Right atrium auricular region (tissue), 2 donors: ENCODE data around the gene TMEM123. TPM values are rescaled to one million over a fixed set of nuclear protein-coding genes. Genes with fewer than 3 reads are reported as not detected.

ENCODE experiments used
- DNase-seq: peaks from one replicate; pipeline ENCODE4 v3.0.0-alpha.2; 2019; ENCODE audit warnings: low spot score
- H3K27ac ChIP-seq, 2 donors: fragments of 200-600 bp; sonication (generic); 1 replicate in 1 of 2; 2 replicates in 1 of 2; pipeline ENCODE4 v1.5.1; 2016 to 2019
- H3K27me3 ChIP-seq, 2 donors: fragments of 200-600 bp; sonication (generic); one replicate each; pipeline versions ENCODE4 v1.5.1 to v1.6.0; 2017 to 2019
- H3K36me3 ChIP-seq: fragments of 200-600 bp; sonication (generic); one replicate; pipeline ENCODE4 v1.5.1; 2016
- H3K4me1 ChIP-seq, 2 donors: fragments of 200-600 bp; sonication (generic); one replicate each; pipeline versions ENCODE4 v1.5.1 to v1.6.0; 2017 to 2019
- H3K4me3 ChIP-seq, 2 donors: fragments of 200-600 bp; sonication (generic); 1 replicate in 1 of 2; 2 replicates in 1 of 2; pipeline ENCODE4 v1.5.1; 2017 to 2019; ENCODE audit warnings: mild to moderate bottlenecking in 1 of 2, moderate library complexity in 1 of 2
- H3K9me3 ChIP-seq, 2 donors: fragments of 200-600 bp; sonication (generic); one replicate each; pipeline ENCODE4 v1.5.1; 2019
- total RNA-seq, 2 donors: library from RNA; depleted of rRNA; stranded (reverse); fragments of >200 nt; gene quantifications; one replicate each; pipeline ENCODE4 v1.1.0, GENCODE V29; 2016
- TF ChIP-seq, protein P1 (sequence below), 2 donors: fragments of 200-600 bp; sonication (generic); IDR thresholded peaks; one replicate each; pipeline ENCODE4 v1.5.1; 2019; ENCODE audit warnings: antibody characterized with exemption in 2 of 2

TMEM123 gene
- total RNA-seq, 2 donors from 2014 or later = 72.8 to 80.7 TPM

GRCh38 chr11:102488208-102488607 is 35.6 kb upstream of the TMEM123 start:
- Histone ChIP-seq H3K4me1 (no peaks in the 10 kb centered on the region), H3K36me3 (no peaks in the 10 kb centered on the region), H3K27me3 (no peaks in the 10 kb centered on the region), H3K9me3 (no peaks in the 10 kb centered on the region), H3K27ac (no peak overlapping the region), H3K4me3 (no peak overlapping the region)
- TF ChIP-seq, protein P1, sequence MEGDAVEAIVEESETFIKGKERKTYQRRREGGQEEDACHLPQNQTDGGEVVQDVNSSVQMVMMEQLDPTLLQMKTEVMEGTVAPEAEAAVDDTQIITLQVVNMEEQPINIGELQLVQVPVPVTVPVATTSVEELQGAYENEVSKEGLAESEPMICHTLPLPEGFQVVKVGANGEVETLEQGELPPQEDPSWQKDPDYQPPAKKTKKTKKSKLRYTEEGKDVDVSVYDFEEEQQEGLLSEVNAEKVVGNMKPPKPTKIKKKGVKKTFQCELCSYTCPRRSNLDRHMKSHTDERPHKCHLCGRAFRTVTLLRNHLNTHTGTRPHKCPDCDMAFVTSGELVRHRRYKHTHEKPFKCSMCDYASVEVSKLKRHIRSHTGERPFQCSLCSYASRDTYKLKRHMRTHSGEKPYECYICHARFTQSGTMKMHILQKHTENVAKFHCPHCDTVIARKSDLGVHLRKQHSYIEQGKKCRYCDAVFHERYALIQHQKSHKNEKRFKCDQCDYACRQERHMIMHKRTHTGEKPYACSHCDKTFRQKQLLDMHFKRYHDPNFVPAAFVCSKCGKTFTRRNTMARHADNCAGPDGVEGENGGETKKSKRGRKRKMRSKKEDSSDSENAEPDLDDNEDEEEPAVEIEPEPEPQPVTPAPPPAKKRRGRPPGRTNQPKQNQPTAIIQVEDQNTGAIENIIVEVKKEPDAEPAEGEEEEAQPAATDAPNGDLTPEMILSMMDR (IDR thresholded peaks at IDR 0.05) = no peak
- DNase-seq = no peak

GRCh38 chr11:102487214-102487613 is 34.6 kb upstream of the TMEM123 start:
- Histone ChIP-seq H3K27me3 (no peaks in the 10 kb centered on the region), H3K4me3 (no peak overlapping the region), H3K9me3 (no peaks in the 10 kb centered on the region), H3K27ac (no peak overlapping the region), H3K4me1 (no peaks in the 10 kb centered on the region), H3K36me3 (no peaks in the 10 kb centered on the region)
- no peak for DNase-seq
- TF ChIP-seq, protein P1 (IDR thresholded peaks at IDR 0.05) = no peak

DNA sequence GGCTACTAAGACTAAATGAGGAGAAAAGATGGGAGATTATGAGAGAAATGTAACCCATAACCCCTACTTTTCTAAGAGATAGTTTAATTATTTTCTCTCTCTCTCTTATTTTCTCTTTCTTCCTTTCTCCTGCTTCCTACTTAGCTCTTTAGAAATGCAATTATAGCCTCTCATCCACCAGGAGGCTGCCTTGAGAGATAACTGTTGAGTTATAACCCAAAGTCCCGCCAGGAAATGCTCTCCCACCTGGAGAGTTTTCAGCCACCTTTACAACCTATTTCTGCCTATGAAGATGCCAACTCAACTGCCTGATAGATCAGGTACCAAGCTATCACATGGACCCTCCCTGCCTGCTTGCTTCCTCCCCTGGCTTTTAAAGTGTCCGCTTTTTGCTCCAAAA is 34.0 kb upstream of the TMEM123 start:
- TF ChIP-seq, protein P1 (IDR thresholded peaks at IDR 0.05) = no peak
- DNase-seq = no peak
- no peaks in the 10 kb centered on the region for H3K9me3 ChIP-seq
- H3K36me3 ChIP-seq = no peaks in the 10 kb centered on the region
- H3K4me1 ChIP-seq = no peaks in the 10 kb centered on the region
- no peak overlapping the region for H3K4me3 ChIP-seq
- H3K27me3 ChIP-seq = no peaks in the 10 kb centered on the region
- H3K27ac ChIP-seq = no peak overlapping the region

DNA sequence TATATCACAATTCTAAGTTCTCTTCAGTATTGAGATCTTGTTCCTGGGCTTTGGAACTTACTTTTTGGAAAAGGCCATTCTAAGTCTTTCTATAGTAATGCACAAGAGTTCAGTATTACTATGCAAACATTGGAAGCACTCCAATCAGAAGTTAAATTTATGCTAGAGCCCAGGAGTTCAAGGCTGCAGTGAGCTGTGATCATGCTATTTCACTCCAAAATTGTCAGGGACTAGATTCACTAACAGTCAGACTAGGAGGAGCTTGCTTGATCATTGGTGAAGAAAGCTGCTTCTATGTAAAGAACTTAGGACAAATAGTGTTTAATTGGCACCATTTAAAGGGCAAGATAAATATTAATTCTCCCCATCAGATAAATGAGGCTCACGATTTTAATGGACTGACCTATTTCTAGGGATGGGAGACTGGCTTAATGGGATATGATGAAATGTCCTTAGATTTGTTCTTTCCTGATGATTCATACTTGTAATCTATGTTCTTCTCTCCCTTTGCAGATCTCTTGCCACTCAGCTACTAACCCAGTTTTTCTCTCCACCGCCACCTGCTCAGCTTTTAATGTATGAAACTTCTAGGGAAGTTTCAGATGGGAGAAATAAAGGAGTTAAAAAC is 32.6 kb upstream of the TMEM123 start:
- Histone ChIP-seq H3K4me3 (no peak overlapping the region), H3K27me3 (no peaks in the 10 kb centered on the region), H3K9me3 (no peaks in the 10 kb centered on the region), H3K27ac (no peak overlapping the region), H3K36me3 (no peaks in the 10 kb centered on the region), H3K4me1 (no peaks in the 10 kb centered on the region)
- DNase-seq = no peak
- TF ChIP-seq, protein P1 (IDR thresholded peaks at IDR 0.05) = no peak

GRCh38 chr11:102482433-102482832 is 29.9 kb upstream of the TMEM123 start:
- TF ChIP-seq, protein P1 (IDR thresholded peaks at IDR 0.05) = no peak
- Histone ChIP-seq H3K4me1 (no peaks in the 10 kb centered on the region), H3K4me3 (no peak overlapping the region), H3K27ac (no peak overlapping the region), H3K36me3 (no peaks in the 10 kb centered on the region), H3K9me3 (no peaks in the 10 kb centered on the region), H3K27me3 (no peaks in the 10 kb centered on the region)
- DNase-seq = no peak

- TF ChIP-seq, protein P1 (IDR thresholded peaks at IDR 0.05) = no peak
- Histone ChIP-seq H3K36me3 (no peaks in the 10 kb centered on the region), H3K27me3 (no peaks in the 10 kb centered on the region), H3K9me3 (no peaks in the 10 kb centered on the region), H3K4me1 (peaks cover 0 to 7% of the 10 kb centered on the region in 2 donors), H3K4me3 (no peak overlapping the region), H3K27ac (no peak overlapping the region)
- DNase-seq = no peak
These were observed 27.2 kb upstream of the TMEM123 start for GRCh38 chr11:102479733-102480132.
